K562 (cell line): ENCODE results near the gene NFATC2. TPM values are rescaled to one million over a fixed set of nuclear protein-coding genes. Genes with fewer than 3 reads are reported as not detected.

Source experiments
- ATAC-seq: fragments of 200-7000 bp; cut with Tn5 transposase; 3 replicates; pipeline ENCODE4 v1.9.1; 2020; ENCODE audit warnings: moderate library complexity
- BruUV-seq: library from RNA; stranded (reverse); fragments of 400-500 nt; replicated peaks from 2 replicates; lab custom pipeline; 2021; lab: Mats Ljungman, UMichigan
- CTCF ChIA-PET: fragments of 300-600 bp; formaldehyde crosslinking; extraction: SDS; loops from one replicate; lab custom pipeline; 2021; ENCODE audit warnings: low intra/inter-chr PET ratio; lab: Yijun Ruan, JAX
- POLR2A ChIA-PET: fragments of 300-600, 350-650 bp; sonication (Branson Sonifier 250); formaldehyde crosslinking; extraction: SDS; loops from one replicate; lab custom pipeline; 2021; ENCODE audit warnings: antibody characterized with exemption, inconsistent platforms; lab: Yijun Ruan, JAX
- DNase-seq, 4 experiments: peaks; one replicate each; pipeline versions ENCODE4 v3.0.0 to v3.0.0-alpha.2; 2011 to 2018; ENCODE audit warnings: low spot score in 3 of 4, mixed read lengths in 3 of 4; ENCODE audit errors: extremely low read depth in 1 of 4
- FAIRE-seq: peaks from 2 replicates; lab custom pipeline; 2011; peaks lifted over from hg19 to GRCh38; lab: Jason Lieb, UNC
- H2AFZ ChIP-seq: 2 replicates; pipeline ENCODE4 v1.6.0; 2011; ENCODE audit warnings: low read depth, low read length, control low read depth, inconsistent platforms
- H3K27ac ChIP-seq: fragments of 200-600 bp; 3 replicates; pipeline ENCODE4 v1.8.0; 2011; ENCODE audit warnings: low read depth, mild to moderate bottlenecking, control low read depth, inconsistent platforms, low read length, moderate library complexity, mixed read lengths; ENCODE audit errors: extremely low read depth
- H3K27me3 ChIP-seq, 2 experiments: fragments of 300-600 bp in 1 of 2; 2 replicates in 1 of 2; 3 replicates in 1 of 2; pipeline versions ENCODE4 v1.6.0 to v1.8.0; 2011; ENCODE audit warnings: inconsistent platforms in 2 of 2, low read length in 2 of 2, mild to moderate bottlenecking in 1 of 2, mixed read lengths in 1 of 2, moderate library complexity in 1 of 2; ENCODE audit not compliant: control insufficient read depth in 2 of 2, insufficient read depth in 2 of 2
- H3K36me3 ChIP-seq: fragments of 300-600 bp; 3 replicates; pipeline ENCODE4 v1.8.0; 2011; ENCODE audit warnings: mild to moderate bottlenecking, low read length, inconsistent platforms; ENCODE audit not compliant: control insufficient read depth, insufficient read depth
- H3K4me1 ChIP-seq, 2 experiments: fragments of 200-600 bp in 1 of 2; replicated peaks in 1 of 2; 2 replicates in 1 of 2; 3 replicates in 1 of 2; pipeline versions ENCODE4 v1.5.1 to v1.8.0; 2011; ENCODE audit warnings: inconsistent platforms in 2 of 2, low read length in 2 of 2, mild to moderate bottlenecking in 1 of 2, mixed read lengths in 1 of 2, moderate library complexity in 1 of 2; ENCODE audit not compliant: control insufficient read depth in 2 of 2, insufficient read depth in 2 of 2
- H3K4me2 ChIP-seq: 2 replicates; pipeline ENCODE4 v1.6.1; 2011; ENCODE audit warnings: low read length, control low read depth, inconsistent platforms, mixed read lengths; ENCODE audit not compliant: insufficient read depth
- H3K4me3 ChIP-seq: fragments of 200-600 bp; sonication (generic), shearing (Covaris generic); 2 replicates; pipeline ENCODE4 v1.5.1; 2016; ENCODE audit warnings: control low read depth, inconsistent platforms
- H3K79me2 ChIP-seq: fragments of 200-600 bp; 3 replicates; pipeline ENCODE4 v1.8.0; 2011; ENCODE audit warnings: low read length, inconsistent platforms; ENCODE audit not compliant: control insufficient read depth, insufficient read depth
- H3K9ac ChIP-seq, 2 experiments: 2 replicates each; pipeline versions ENCODE4 v1.6.0 to v1.6.1; 2011; ENCODE audit warnings: low read depth in 2 of 2, low read length in 2 of 2, control low read depth in 1 of 2, inconsistent platforms in 1 of 2, mild to moderate bottlenecking in 1 of 2, mixed read lengths in 1 of 2; ENCODE audit not compliant: insufficient read depth in 1 of 2
- H3K9me1 ChIP-seq: one replicate; pipeline ENCODE4 v1.6.0; 2011; ENCODE audit warnings: inconsistent platforms, mild to moderate bottlenecking, low read length, moderate library complexity; ENCODE audit not compliant: control insufficient read depth, insufficient read depth
- H3K9me3 ChIP-seq: replicated peaks from 2 replicates; pipeline ENCODE4 v1.5.1; 2011; ENCODE audit warnings: low read depth, low read length, inconsistent platforms; ENCODE audit not compliant: control insufficient read depth, insufficient read depth
- H4K20me1 ChIP-seq: replicated peaks from 2 replicates; pipeline ENCODE4 v1.6.1; 2011; ENCODE audit warnings: low read length, inconsistent platforms, mixed read lengths; ENCODE audit not compliant: control insufficient read depth, insufficient read depth
- PRDM10 ChIP-seq: fragments of 450-650 bp; IDR thresholded peaks from 2 replicates; pipeline ENCODE4 v1.6.1; 2018; ENCODE audit not compliant: partially characterized antibody
- ZNF318 ChIP-seq, 2 experiments: fragments of 450-650 bp; IDR thresholded peaks; 2 replicates each; pipeline ENCODE4 v1.6.1; 2016; ENCODE audit warnings: mild to moderate bottlenecking in 2 of 2, borderline replicate concordance in 1 of 2, low read depth in 1 of 2, moderate library complexity in 1 of 2
- WGBS: fragments of 100-300 bp; shearing (Covaris generic); methylation state at CpG from one replicate; pipeline ENCODE4 v1.1.6; 2016; ENCODE audit warnings: low coverage, mixed read lengths; ENCODE audit not compliant: insufficient coverage; ENCODE audit errors: missing lambda C conversion rate; 5-methylcytosine and 5-hydroxymethylcytosine counted together
- in situ Hi-C: fragments of 300-500 bp; cut with MboI; formaldehyde crosslinking; loops from 4 replicates; pipeline ENCODE4 v1.15.0; 2018; ENCODE audit warnings: inconsistent platforms, mixed read lengths
- intact Hi-C: fragments of 100-400 bp; cut with micrococcal nuclease; formaldehyde crosslinking; loops from 2 replicates; pipeline ENCODE4 v1.14.2; 2022
- polyA plus RNA-seq, 8 experiments: library from polyadenylated mRNA; depleted of rRNA in 4 of 8; stranded (reverse) in 5 of 8; unstranded in 3 of 8; fragments of >200 nt; fragmentation: Nextera tagmentation in 2 of 8; fragmentation: Illumina TruSeq in 1 of 8; extraction: Ambion mirVana in 2 of 8; extraction: Trizol in 1 of 8; gene quantifications; 2 replicates each; pipeline versions ENCODE4 v1.2.1 to v1.2.3, GENCODE V29; 2011 to 2014; ENCODE audit warnings: inconsistent platforms in 1 of 8, missing spikeins in 1 of 8
- total RNA-seq, 7 experiments: library from RNA; depleted of rRNA in 6 of 7; stranded (reverse); fragments of >200 nt in 6 of 7; fragmentation: Illumina TruSeq in 2 of 7; extraction: Trizol in 2 of 7; gene quantifications; 2 replicates each; pipeline versions ENCODE4 v1.2.1 to v1.2.3, GENCODE V29; 2011 to 2021; ENCODE audit warnings: low replicate concordance in 1 of 7

NFATC2 gene
- total and polyA plus RNA-seq, 9 of the 15 experiments (the other 6 are each of a cell fraction or from before 2014, with no cell fraction given): 1.9 to 11.2 (median 3.0) TPM

GRCh38 chr20:51579137-51579536, 36.6 kb upstream of the NFATC2 start:
- Histone ChIP-seq H2AFZ (no peak overlapping the region; the same call in 1 of the 2 replicates), H3K27me3 (no peaks in the 10 kb centered on the region), H3K36me3 (no peaks in the 10 kb centered on the region), H4K20me1 (no peaks in the 10 kb centered on the region), H3K9ac (no peak overlapping the region; a peak in 1 of 4 replicates), H3K27ac (no peak overlapping the region), H3K4me3 (no peak overlapping the region), H3K79me2 (no peaks in the 10 kb centered on the region), H3K9me1 (no peaks in the 10 kb centered on the region), H3K4me1 (no peaks in the 10 kb centered on the region; a peak in 3 of 5 replicates), H3K9me3 (no peaks in the 10 kb centered on the region; the same call in 1 of the 2 replicates), H3K4me2 (no peak overlapping the region; the same call in 1 of the 2 replicates)
- ATAC-seq (no peak), DNase-seq (no peak), FAIRE-seq (no peak)
- in situ Hi-C loops (no loop called here), intact Hi-C loops (no loop called here)
- POLR2A ChIA-PET: no interaction called here
- whole genome bisulfite sequencing: 47% methylated on average over 8 of the region's 8 CpGs
- TF ChIP-seq PRDM10 (peak; percentile 63), ZNF318 (IDR thresholded peaks at IDR 0.05; ENCODE audit: borderline replicate concordance in 1 of 2, low read depth in 1 of 2) (no peak)
- no TSS peak for BruUV-seq
- CTCF ChIA-PET: no interaction called here
